IMR-90 (cell line): ENCODE measurements around the gene PLXNA4.

Experiments
- CEBPB ChIP-seq: IDR thresholded peaks from 2 replicates; pipeline ENCODE4 v1.6.1; 2012; ENCODE audit warnings: low read depth, low read length, improper control_type of control experiment
- MXI1 ChIP-seq: IDR thresholded peaks from 2 replicates; pipeline ENCODE4 v1.6.1; 2012; ENCODE audit warnings: low read depth, mild to moderate bottlenecking, low read length, moderate library complexity, borderline replicate concordance
- NFE2L2 ChIP-seq: fragments of 150-350 bp; IDR thresholded peaks from 2 replicates; pipeline ENCODE4 v1.6.1; 2016; ENCODE audit warnings: low read depth, mild to moderate bottlenecking, low read length
- POLR2A ChIP-seq: IDR thresholded peaks from 2 replicates; pipeline ENCODE4 v1.6.1; 2012; ENCODE audit warnings: mild to moderate bottlenecking, low read depth, low read length
- RFX5 ChIP-seq: IDR thresholded peaks from 2 replicates; pipeline ENCODE4 v1.8.0; 2012; ENCODE audit warnings: low read depth, mild to moderate bottlenecking, low read length, moderate library complexity
- SMC3 ChIP-seq: fragments of 150-350 bp; IDR thresholded peaks from 2 replicates; pipeline ENCODE4 v1.6.1; 2016; ENCODE audit warnings: low read depth, mild to moderate bottlenecking, antibody characterized with exemption, low read length, moderate library complexity
- TF ChIP-seq, protein P1 (sequence below): conservative IDR thresholded peaks from 2 replicates; pipeline ENCODE4 v1.5.1; 2012; ENCODE audit warnings: mild to moderate bottlenecking, low read depth, low read length, improper control_type of control experiment
- TF ChIP-seq, protein P2 (sequence below): fragments of 150-350 bp; IDR thresholded peaks from 2 replicates; pipeline ENCODE4 v1.6.1; 2016; ENCODE audit warnings: low read depth, mild to moderate bottlenecking, low read length, moderate library complexity, borderline replicate concordance

GRCh38 chr7:132102942-132103341 lies 473.3 kb downstream of the PLXNA4 start:
- no peak for TF ChIP-seq POLR2A
- TF ChIP-seq, protein P1, sequence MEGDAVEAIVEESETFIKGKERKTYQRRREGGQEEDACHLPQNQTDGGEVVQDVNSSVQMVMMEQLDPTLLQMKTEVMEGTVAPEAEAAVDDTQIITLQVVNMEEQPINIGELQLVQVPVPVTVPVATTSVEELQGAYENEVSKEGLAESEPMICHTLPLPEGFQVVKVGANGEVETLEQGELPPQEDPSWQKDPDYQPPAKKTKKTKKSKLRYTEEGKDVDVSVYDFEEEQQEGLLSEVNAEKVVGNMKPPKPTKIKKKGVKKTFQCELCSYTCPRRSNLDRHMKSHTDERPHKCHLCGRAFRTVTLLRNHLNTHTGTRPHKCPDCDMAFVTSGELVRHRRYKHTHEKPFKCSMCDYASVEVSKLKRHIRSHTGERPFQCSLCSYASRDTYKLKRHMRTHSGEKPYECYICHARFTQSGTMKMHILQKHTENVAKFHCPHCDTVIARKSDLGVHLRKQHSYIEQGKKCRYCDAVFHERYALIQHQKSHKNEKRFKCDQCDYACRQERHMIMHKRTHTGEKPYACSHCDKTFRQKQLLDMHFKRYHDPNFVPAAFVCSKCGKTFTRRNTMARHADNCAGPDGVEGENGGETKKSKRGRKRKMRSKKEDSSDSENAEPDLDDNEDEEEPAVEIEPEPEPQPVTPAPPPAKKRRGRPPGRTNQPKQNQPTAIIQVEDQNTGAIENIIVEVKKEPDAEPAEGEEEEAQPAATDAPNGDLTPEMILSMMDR = no peak
- TF ChIP-seq RFX5 = no peak
- TF ChIP-seq, protein P2, sequence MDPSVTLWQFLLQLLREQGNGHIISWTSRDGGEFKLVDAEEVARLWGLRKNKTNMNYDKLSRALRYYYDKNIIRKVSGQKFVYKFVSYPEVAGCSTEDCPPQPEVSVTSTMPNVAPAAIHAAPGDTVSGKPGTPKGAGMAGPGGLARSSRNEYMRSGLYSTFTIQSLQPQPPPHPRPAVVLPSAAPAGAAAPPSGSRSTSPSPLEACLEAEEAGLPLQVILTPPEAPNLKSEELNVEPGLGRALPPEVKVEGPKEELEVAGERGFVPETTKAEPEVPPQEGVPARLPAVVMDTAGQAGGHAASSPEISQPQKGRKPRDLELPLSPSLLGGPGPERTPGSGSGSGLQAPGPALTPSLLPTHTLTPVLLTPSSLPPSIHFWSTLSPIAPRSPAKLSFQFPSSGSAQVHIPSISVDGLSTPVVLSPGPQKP = no peak
- no peak for TF ChIP-seq CEBPB
- no peak for TF ChIP-seq NFE2L2
- no peak for TF ChIP-seq SMC3
- no peak for TF ChIP-seq MXI1
